ENCODE data around the gene CCDC142.

The CCDC142 gene

DNA sequence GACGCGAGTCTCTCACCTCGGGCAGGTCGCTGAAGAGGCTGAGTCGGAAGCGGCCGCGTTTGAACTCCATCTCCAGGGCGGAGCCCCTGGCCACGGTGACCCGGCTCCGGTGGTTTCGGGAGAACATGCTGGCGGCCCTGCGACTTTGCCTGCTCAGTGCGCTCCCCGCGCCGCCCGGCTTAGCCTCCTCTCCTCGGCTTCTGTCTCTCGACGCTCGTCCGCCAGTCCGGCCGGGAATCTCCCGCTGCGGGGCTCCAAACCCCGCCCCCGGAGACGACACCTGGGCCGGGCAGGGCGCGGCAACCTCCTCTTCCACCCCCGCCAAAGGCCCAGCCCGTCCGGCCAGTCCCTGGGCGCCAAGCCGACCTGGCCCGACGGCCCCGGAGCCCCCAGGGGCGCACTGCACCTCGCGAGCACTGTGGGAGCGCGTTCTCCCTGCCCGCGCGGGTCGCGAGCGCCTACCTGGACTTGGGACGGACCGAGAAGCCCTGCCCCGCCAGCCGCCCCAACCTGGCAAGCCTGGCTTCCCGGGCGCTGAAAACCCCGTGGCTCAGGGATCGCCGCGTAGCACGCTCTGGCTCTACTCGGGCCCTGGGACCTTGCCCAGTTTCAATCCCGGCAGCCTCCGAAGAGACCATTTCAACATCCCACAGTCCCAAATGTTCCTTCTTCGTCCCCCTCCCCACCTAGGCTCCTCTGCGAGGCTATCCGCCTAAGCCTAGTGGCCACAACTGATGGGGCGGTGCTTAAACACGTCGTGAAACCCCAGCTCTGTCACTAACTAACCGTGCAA is 40.9 kb downstream of the CCDC142 start, which contains the start of gene RTKN:
TSS of gene RTKN (minus strand) at position 248 of the 793 bp plus-strand sequence. CDS start at position 127, 121 bp downstream.
- no peak for DNase-seq (ENCODE audit: low read depth in 2 of 2)

DNA sequence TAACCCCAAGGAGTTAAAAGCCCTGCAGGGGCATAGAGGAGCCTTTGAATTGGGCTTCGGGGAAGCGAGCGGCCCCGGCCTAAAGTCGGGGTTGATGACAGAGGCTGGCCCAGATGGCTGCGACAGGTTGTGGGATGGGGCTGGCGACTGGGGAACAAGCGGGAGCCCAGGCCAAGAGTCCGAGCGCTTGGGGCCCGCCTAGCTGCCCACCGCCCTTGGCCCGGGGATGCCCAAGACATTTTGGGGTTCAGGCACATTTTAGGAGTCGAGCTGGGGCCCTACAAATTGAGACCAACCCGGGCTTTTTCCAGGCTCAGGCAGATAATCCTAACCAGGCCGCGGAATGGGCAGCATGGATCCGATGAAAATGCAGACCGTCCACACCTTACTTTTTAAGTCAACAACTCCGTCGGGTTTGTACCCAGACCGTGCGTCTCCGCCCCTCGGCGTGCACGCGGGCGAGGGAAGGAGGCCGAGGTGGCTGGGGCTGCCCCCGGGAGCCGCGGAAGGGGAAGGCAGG is 41.6 kb downstream of the CCDC142 start:
- no peak for DNase-seq (ENCODE audit: low read depth in 2 of 2)

GRCh38 chr2:74440378-74441169 is 42.2 kb downstream of the CCDC142 start:
- peak in 1 of 2 donors; percentile 19 for DNase-seq (ENCODE audit: low read depth in 2 of 2)

DNA sequence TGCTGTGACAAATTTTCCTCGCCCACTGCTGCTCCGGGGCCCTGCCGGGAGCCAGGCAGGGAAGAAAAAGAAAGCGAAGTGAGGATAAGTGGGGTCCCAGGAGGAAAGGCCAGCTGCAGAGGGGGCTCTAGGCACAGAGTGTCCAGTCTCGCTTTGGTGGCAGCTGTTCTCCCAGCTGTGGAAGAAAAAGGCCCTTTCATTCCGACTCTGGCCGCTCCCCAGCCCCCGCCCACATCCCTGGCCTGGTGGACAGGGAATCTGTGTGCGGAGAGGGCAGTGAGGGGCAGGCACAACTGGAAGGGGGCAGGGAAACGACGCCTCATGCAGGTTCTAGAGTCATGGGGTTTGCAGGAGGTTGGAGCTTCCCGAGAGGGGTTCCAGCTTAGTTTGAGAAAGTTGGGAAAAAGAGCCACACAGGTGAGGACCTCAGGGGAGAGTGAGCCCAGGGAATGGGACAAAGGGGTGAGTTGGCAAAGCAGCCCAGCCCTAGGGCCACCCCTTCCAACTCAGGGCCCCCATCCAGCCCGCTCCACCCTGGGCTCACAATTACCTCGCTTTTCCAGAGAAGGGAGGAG is 42.9 kb downstream of the CCDC142 start:
- no peak for DNase-seq (ENCODE audit: low read depth in 2 of 2)

DNA sequence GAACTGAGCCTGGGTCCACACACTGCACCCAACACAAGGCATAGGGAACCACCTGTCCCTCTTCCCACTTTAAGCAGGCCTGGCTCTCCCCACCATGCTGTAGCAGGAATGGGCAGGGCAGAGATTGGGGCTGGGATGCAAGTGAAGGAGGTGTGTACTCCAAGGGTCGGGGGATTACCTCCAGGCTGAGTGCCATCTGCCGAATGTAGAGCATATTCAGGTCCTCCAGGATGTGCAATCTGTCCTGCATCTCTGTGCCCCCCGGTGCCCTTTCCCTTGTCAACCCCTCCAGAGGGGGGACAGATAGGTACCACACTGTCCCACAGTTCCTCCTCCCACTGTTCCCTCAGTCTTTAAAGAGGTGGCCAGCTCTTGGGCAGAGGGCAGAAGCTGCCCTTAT is 43.4 kb downstream of the CCDC142 start:
- no peak for DNase-seq (ENCODE audit: low read depth in 2 of 2)

DNA sequence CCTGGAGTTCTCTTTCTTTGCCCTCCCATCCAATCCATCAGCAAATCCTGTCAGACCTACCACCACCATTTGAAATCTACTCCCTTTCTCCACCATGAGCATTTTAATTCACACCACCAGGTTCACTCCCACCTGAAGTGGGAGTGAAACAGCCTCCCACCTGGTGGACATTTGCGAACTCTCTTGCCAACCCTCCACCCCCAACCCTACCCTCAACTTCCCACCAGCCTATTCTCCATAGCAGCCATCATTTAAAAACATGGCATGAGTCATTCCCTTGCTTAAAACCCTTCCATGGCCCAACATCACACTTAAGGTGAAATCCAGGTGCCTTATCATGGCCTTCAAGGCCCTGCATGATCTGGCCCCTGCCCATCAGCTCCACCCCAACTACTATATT is 44.5 kb downstream of the CCDC142 start:
- DNase-seq (ENCODE audit: low read depth in 2 of 2), result no peak

- DNase-seq (ENCODE audit: low read depth in 2 of 2), result no peak
Measured at GRCh38 chr2:74436848-74437695, 45.7 kb downstream of the CCDC142 start.

DNA sequence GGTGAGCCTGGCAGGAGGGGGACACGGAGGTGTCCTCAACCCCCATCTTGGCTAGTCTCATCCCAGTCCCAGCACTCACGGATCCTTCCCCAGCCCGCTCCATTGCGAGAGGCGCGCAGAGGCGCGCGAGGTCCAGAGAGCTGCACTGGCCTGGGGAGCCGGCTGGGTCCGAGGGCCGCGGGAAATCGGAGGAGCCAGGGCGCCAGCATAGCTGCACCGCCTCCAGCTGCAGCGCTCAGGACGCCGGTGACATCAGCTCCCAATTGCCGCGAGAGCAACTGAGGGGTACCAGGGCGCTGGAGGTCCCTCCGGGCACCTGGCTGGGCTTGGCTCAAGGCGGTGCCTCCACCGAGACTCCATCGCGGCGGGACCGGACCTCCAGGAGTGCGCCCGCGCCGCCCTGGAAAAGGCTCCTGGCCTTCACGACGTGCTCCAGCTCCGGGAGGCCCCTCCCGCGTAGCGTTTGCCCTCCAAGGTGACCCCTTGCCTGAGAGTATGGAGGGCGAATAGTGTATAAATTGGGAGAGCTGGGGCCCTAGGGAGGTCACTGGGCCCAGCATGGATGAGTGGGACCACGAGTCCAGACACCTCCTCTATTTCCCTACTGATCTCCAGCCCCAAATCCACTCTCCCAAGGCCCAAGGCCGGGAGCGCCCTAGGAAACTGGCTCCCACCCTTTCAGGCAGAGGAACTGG is 46.5 kb downstream of the CCDC142 start:
- no peak for DNase-seq (ENCODE audit: low read depth in 2 of 2)

DNA sequence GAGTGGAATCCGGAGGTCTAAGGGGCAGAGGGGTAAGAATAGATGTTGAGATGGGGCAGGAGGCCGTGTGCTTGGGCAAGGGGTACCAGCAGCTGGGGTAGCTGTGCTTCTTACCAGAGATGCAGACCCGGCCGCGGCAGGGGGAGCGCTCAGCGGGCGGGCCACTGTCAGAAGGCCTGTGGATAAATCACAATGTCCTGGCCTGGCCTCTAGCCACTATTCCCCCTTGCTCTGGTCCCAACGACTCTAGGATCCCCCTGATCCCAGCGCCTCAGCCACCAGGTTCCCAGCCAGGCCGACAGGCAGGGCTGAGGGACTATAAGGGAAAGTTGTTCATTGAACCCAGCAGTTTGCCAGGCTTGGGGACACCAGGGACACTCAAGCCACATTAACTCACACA is 52.3 kb downstream of the CCDC142 start:
- no peak for DNase-seq (ENCODE audit: low read depth in 2 of 2)

GRCh38 chr2:74429487-74430451 is 53.0 kb downstream of the CCDC142 start:
- no peak for DNase-seq (ENCODE audit: low read depth in 2 of 2)

- no peak for DNase-seq (ENCODE audit: low read depth in 2 of 2)
Measured at GRCh38 chr2:74428675-74429074, 54.1 kb downstream of the CCDC142 start.

- DNase-seq (ENCODE audit: low read depth in 2 of 2), result no peak
Measured at GRCh38 chr2:74427551-74427950, 55.2 kb downstream of the CCDC142 start.

- no peak for DNase-seq (ENCODE audit: low read depth in 2 of 2)
Measured at GRCh38 chr2:74426181-74426758, 56.5 kb downstream of the CCDC142 start.

- DNase-seq (ENCODE audit: low read depth in 2 of 2), result no peak
Measured at GRCh38 chr2:74425523-74425922, 57.3 kb downstream of the CCDC142 start.

- no peak for DNase-seq (ENCODE audit: low read depth in 2 of 2)
Measured at GRCh38 chr2:74424995-74425406, 57.8 kb downstream of the CCDC142 start.

DNA sequence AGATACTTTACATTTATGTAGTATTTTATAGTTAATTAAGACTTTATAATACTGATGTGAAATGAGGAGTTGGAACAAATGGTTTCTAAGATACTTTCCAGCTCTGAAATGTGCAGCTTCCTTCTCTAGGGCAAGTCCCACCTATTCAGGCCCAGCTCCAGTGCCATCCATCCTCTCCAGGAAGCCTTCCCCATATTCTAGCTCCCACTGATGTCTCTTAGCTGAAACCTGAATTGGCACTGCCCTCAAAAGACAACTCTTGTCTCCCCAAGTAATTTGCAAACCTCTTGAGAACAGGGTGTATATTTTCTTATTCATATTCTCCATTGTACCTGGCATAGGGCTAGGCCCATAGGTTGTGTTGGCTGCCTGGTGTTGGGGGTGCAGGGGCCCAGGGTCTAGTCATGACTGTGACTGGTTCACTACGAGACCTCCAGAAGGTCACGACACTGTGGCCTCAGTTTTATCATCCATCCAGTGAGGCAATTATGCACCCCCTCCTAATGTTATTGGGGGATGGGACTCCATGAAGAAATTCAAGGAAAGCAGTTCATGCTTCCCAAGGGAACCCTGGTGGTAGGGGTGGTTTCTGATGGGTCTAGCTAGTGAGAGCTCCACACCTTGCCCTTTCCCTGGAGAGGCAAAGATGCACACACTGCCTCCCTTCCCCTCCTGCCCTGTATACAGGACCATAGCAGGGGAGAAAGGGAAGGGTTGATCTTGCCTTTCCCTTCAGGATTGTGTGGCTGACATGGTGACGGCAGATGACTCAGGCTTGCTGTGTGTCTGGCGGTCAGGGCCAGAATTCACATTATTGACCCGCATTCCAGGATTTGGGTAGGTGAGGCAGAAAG is 58.4 kb downstream of the CCDC142 start:
- DNase-seq (ENCODE audit: low read depth in 2 of 2), result no peak
